Effector memory CD8-positive, alpha-beta T cell (primary cell): Measurements from ENCODE around the gene ARID1B.

ENCODE experiments used
- ATAC-seq: fragments of 150-1000 bp; cut with Tn5 transposase; replicated peaks from 2 replicates; pipeline ENCODE4 v1.10.0; 2021; ENCODE audit warnings: mild to moderate bottlenecking, moderate library complexity
- DNase-seq, 3 experiments: peaks; one replicate each; pipeline ENCODE4 v3.0.0; 2021
- H3K27ac Mint-ChIP-seq, 2 donors: one replicate each; pipeline ENCODE4 v1.8.0; 2022; ENCODE audit warnings: mild to moderate bottlenecking in 2 of 2, mixed read lengths in 2 of 2, moderate library complexity in 2 of 2
- H3K27me3 Mint-ChIP-seq, 2 donors: one replicate each; pipeline ENCODE4 v1.8.0; 2022; ENCODE audit warnings: mixed read lengths in 2 of 2
- H3K36me3 Mint-ChIP-seq: one replicate; pipeline ENCODE4 v1.8.0; 2022; ENCODE audit warnings: mild to moderate bottlenecking, moderate library complexity, mixed read lengths; ENCODE audit not compliant: insufficient read depth
- H3K4me1 Mint-ChIP-seq, 2 donors: one replicate each; pipeline ENCODE4 v1.8.0; 2022; ENCODE audit warnings: low read depth in 2 of 2, mixed read lengths in 2 of 2
- H3K4me3 Mint-ChIP-seq, 2 donors: one replicate each; pipeline ENCODE4 v1.8.0; 2022; ENCODE audit warnings: mild to moderate bottlenecking in 2 of 2, mixed read lengths in 2 of 2, moderate library complexity in 2 of 2
- H3K9me3 Mint-ChIP-seq, 2 donors: one replicate each; pipeline ENCODE4 v1.8.0; 2022; ENCODE audit warnings: mixed read lengths in 2 of 2

The ARID1B gene

DNA sequence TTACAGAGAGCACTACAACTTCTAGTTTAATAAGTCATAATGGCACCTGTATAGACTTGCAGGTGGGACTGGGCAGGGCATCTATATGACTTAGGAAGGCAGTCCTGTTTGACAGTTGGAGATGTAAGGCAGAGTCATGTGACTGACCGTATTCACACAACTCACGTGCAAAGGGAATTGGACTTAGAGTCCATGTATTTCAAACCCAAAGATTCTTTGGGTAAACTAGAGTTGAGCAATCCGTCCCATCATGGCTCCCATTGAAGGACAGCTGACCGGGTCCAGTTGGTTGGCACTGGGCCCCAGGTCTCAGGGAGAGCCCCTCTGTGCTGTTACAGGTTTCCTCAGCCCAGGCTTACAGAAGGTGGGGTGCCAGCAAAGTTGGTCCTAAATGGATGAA lies 121.9 kb downstream of the ARID1B start:
- no peaks in the 10 kb centered on the region for H3K9me3 Mint-ChIP-seq
- H3K27ac Mint-ChIP-seq = peak overlapping the region in 1 of 2 donors; percentile 67
- DNase-seq = no peak
- peaks cover 49 to 52% of the 10 kb centered on the region in 2 donors for H3K4me1 Mint-ChIP-seq
- H3K36me3 Mint-ChIP-seq = peaks cover 10% of the 10 kb centered on the region
- no peaks in the 10 kb centered on the region for H3K27me3 Mint-ChIP-seq
- ATAC-seq = no peak
- H3K4me3 Mint-ChIP-seq = no peak overlapping the region

DNA sequence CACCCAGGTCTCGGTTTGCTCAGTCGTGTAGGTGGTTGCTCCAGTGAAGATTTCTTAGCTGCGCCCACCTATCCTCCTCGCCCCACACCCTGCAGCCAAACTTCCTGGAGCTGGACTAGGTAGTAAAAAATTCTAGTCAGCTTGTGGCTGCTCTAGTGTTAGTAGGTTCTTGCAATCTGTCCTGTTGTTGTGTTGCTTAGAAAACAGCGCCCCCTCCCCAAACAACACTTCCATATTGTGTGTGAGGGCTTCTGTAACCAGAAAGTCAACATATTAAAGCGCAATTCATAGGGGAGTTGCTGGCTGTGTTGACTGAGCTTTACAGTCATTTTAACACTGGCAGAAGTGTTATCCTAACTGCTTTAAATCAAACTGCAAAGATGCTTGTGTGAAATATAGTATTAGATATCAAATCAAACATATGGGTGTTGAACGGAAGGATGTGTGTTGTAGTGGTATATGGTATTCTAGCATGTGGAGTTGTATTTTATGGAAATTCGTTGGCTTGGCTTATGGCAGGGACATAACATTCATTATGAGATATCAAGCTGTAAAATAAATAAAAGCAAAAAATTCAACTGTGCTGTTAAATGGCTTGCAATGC lies 122.5 kb downstream of the ARID1B start:
- Mint-ChIP-seq H3K4me1 (peaks cover 49 to 52% of the 10 kb centered on the region in 2 donors), H3K4me3 (no peak overlapping the region), H3K9me3 (no peaks in the 10 kb centered on the region), H3K36me3 (peaks cover 10% of the 10 kb centered on the region), H3K27ac (peak overlapping the region; percentile 4 to 67), H3K27me3 (no peaks in the 10 kb centered on the region)
- ATAC-seq (no peak), DNase-seq (no peak)

DNA sequence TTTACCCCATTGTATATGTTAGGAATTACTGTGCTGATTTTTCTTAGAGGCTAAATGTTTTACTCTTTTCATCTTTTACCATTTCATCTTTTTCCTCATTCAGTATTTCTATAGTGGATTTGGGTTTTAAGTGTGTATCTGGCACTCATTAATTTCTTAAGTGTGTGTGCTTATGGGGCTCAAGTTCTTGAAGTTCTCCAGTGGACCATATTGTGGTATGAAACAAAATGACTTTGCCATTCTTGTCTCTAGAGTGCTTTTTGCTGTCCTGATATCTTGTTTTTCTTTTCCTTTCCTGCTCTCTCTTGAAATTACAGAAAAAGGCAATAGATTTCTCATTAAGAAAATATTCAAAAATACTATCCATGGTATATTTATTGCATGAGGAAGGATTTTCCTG lies 123.1 kb downstream of the ARID1B start:
- ATAC-seq (no peak), DNase-seq (no peak)
- peaks cover 10% of the 10 kb centered on the region for H3K36me3 Mint-ChIP-seq
- no peak overlapping the region for H3K4me3 Mint-ChIP-seq
- H3K27me3 Mint-ChIP-seq = no peaks in the 10 kb centered on the region
- peaks cover 44 to 45% of the 10 kb centered on the region in 2 donors for H3K4me1 Mint-ChIP-seq
- H3K9me3 Mint-ChIP-seq = no peaks in the 10 kb centered on the region
- H3K27ac Mint-ChIP-seq = peak overlapping the region; percentile 4 to 67

DNA sequence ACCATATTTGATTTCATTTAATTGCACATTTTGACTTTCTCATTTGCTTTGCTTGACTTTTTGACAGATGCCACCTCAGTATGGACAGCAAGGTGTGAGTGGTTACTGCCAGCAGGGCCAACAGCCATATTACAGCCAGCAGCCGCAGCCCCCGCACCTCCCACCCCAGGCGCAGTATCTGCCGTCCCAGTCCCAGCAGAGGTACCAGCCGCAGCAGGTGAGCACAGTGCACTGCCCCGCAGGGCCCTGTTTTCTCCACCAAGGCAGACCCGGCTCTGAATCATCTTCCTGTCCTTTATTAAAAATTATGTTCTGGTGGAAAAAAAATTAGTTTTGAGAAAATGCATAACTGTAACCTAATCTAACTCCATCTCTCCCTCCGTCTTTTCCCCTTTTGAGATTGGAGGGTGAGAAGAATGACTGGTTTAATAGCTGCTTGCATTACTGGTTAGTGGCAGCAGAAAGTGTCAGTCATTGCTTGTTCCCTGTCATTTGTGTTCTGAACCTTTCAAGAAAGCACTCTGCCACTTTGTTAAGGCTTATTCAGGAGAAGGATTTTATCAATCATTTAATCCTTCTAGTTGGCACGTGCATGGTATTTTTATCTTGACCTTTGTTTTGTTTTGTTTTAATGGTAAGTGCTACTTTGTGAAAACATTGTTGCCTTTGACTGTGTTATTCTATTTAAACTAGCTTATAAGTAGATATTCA lies 124.3 kb downstream of the ARID1B start:
- Mint-ChIP-seq H3K4me3 (no peak overlapping the region), H3K4me1 (peaks cover 41 to 50% of the 10 kb centered on the region in 2 donors), H3K27me3 (no peaks in the 10 kb centered on the region), H3K36me3 (peaks cover 13% of the 10 kb centered on the region), H3K9me3 (no peaks in the 10 kb centered on the region), H3K27ac (peak overlapping the region in 1 of 2 donors; percentile 67)
- no peak for DNase-seq
- ATAC-seq = no peak

DNA sequence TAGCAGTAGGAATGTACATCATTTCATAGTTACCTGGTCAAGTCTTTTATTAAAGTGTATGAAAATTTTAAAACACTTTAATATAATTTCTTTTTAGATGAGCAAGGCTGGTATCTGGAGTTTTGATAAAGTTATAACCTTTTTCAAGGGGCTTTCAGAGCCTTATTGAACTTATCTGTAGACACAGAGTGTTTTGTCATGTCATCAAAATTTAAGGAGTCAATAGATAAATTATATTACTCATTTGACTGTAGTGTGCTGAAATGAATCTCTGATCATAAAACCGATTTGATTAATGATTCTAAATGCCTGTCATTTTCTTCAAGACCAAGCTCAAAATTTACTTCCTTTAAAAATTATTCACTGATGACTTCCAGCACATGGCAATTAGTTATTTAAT lies 125.6 kb downstream of the ARID1B start:
- ATAC-seq (no peak), DNase-seq (no peak)
- Mint-ChIP-seq H3K27me3 (no peaks in the 10 kb centered on the region), H3K4me3 (no peak overlapping the region), H3K4me1 (peaks cover 43 to 56% of the 10 kb centered on the region in 2 donors), H3K36me3 (peaks cover 17% of the 10 kb centered on the region), H3K27ac (peak overlapping the region in 1 of 2 donors; percentile 65), H3K9me3 (no peaks in the 10 kb centered on the region)

DNA sequence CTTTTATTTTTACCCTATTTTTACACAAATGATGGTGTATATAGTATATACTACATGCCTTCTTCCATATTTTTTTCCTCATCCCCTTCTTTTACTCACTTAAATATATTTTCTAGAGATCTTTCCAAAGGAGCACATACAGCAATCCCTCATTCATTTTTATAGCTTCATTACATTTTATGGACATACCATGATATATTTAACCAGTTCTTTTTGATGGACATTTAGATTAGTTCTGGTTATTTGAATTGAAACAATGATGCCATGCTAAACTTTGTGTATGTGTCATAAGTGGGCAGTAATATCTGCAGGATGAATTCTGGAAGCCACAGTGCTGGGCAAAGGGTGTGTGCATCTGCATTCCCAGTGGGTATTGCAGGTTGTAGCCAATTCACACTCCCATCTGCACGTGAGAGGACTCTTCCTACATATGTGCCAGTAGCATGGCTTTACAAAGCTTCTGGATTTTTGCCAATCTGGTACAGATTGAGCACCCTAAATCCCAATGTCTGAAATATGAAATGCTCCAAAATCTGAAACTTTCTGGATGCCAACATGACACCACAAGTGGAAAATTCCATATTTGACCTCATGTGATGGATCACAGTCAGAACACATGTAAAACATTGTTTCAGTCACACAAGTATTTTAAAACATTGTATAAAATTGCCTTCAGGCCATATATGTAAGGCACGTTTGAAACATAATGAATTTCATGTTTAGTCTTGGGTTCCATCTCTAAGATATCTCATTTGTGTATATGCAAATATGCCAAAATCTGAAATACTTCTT lies 127.2 kb downstream of the ARID1B start:
- no peaks in the 10 kb centered on the region for H3K9me3 Mint-ChIP-seq
- no peak overlapping the region for H3K4me3 Mint-ChIP-seq
- no peak overlapping the region for H3K27ac Mint-ChIP-seq
- ATAC-seq (no peak), DNase-seq (no peak)
- peaks cover 17% of the 10 kb centered on the region for H3K36me3 Mint-ChIP-seq
- H3K27me3 Mint-ChIP-seq = no peaks in the 10 kb centered on the region
- H3K4me1 Mint-ChIP-seq = peaks cover 27 to 59% of the 10 kb centered on the region in 2 donors

DNA sequence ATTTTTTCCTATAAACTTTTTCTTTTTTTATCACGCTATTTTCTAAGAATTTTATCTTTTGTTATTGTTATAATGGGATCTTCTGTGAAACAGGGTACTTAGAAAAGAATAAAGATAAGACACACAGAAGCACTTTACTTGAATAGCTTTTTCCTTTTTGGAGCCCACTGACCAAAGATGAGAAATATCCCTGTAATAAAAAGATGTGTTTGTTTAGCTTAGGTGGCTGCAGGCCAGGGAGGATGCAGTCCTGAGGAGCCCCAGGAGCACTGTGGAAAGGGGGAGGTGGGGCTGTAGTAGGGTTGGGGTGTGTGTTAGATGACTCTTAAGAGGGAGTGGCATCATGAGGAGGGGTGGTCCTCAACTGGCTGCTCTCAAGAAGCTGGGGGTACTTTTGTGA lies 128.6 kb downstream of the ARID1B start:
- H3K36me3 Mint-ChIP-seq = peaks cover 17% of the 10 kb centered on the region
- no peak for ATAC-seq
- no peaks in the 10 kb centered on the region for H3K9me3 Mint-ChIP-seq
- DNase-seq = no peak
- H3K4me1 Mint-ChIP-seq = peaks cover 28 to 67% of the 10 kb centered on the region in 2 donors
- H3K27ac Mint-ChIP-seq = peak overlapping the region; percentile 42 to 66
- no peaks in the 10 kb centered on the region for H3K27me3 Mint-ChIP-seq
- no peak overlapping the region for H3K4me3 Mint-ChIP-seq

DNA sequence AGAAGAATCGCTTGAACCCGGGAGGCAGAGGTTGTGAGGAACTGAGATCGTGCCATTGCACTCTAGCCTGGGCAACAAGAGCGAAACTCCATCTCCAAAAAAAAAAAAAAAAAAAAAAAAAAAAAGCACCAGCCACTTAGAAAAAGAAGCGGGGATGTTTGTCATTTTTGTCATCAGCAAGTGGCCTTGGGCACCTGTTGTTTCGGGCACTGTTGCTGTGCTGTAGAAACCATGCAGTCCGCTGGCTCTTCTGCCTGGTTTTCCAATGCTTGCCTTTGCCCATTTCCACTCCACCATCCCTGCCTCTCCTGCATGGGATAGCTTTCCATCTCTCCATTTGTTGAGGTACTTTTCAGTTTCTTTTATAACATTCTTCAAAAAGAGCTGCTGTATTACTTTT lies 129.3 kb downstream of the ARID1B start:
- ATAC-seq = no peak
- Mint-ChIP-seq H3K27ac (no peak overlapping the region), H3K4me3 (no peak overlapping the region), H3K4me1 (peaks cover 28 to 65% of the 10 kb centered on the region in 2 donors), H3K36me3 (peaks cover 15% of the 10 kb centered on the region), H3K9me3 (no peaks in the 10 kb centered on the region), H3K27me3 (no peaks in the 10 kb centered on the region)
- no peak for DNase-seq

DNA sequence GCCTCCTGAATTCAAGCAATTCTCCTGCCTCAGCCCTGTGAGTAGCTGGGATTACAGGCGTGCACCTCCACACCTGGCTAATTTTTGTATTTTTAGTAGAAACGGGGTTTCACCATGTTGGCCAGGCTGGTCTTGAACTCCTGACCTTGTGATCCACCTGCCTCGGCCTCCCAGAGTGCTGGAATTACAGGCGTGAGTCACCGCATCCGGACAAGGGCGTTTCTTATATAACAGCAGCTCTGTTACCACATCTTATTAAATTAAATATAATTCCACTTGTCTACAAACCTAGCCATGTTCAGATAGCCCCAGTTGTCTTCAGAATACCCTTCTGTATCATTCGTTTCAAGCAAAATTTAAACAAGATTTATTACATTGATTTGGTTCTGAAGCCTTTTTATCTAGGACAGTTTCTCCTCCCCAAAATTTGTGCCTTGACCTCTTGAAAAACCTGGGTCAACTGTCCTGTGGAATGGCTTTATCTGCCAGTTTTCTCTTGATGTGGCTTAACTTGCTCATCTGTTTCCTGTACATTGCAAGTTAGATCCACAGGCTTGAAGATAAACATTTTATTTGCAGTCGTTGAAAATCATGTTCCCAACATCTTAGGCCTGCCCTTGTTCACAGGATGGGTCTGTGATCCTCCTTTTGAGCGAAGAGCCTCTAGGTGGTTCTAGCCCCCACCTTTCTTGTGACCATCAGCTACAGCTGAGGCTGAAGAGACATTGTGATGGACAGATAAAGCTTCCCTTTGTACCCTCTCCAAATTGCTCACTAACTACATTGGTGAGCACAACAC lies 132.2 kb downstream of the ARID1B start:
- peaks cover 38 to 74% of the 10 kb centered on the region in 2 donors for H3K4me1 Mint-ChIP-seq
- H3K27me3 Mint-ChIP-seq = no peaks in the 10 kb centered on the region
- DNase-seq (no peak), ATAC-seq (no peak)
- peak overlapping the region in 1 of 2 donors; percentile 39 for H3K27ac Mint-ChIP-seq
- H3K9me3 Mint-ChIP-seq = no peaks in the 10 kb centered on the region
- peaks cover 10% of the 10 kb centered on the region for H3K36me3 Mint-ChIP-seq
- peak overlapping the region; percentile 27 to 40 for H3K4me3 Mint-ChIP-seq

DNA sequence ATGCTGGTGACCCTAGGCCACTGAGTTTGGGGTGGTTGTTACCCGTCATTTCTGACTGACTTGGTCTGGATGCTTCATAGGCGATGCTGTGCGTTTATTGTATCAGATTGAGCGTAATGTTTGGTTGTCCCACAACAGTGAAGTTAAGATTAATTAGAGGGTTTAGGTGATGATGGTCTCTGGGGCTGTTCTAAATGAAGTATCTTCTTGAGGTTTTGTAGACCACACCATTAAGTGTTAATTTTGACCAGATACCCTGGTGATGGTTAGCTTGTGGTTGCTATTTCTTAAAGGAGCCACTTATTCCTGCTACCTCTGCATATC lies 132.8 kb downstream of the ARID1B start:
- no peak for DNase-seq
- Mint-ChIP-seq H3K9me3 (no peaks in the 10 kb centered on the region), H3K36me3 (peaks cover 11% of the 10 kb centered on the region), H3K4me3 (no peak overlapping the region), H3K4me1 (peaks cover 42 to 78% of the 10 kb centered on the region in 2 donors), H3K27me3 (no peaks in the 10 kb centered on the region), H3K27ac (peak overlapping the region; percentile 30 to 39)
- ATAC-seq = no peak

DNA sequence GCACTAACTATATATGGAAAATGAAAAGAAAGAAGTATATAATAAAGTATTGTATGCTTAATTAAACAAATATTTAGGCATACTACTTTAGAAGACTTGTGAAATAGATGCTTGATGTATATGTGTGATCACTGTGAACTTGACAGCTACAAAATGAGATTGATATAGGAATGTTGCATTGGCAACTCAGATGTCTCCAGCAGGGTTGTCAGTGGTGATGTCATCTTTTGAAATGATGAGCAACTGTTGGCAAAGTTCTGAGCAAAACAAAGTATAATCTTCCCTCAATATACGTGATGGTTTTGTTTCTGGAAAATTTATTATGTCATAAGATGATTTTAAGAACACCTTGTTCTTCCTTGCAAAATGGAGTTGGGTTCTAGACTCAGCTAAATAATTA lies 133.8 kb downstream of the ARID1B start:
- no peak for DNase-seq
- Mint-ChIP-seq H3K4me3 (no peak overlapping the region), H3K27me3 (no peaks in the 10 kb centered on the region), H3K4me1 (peaks cover 40 to 75% of the 10 kb centered on the region in 2 donors), H3K36me3 (peaks cover 11% of the 10 kb centered on the region), H3K27ac (no peak overlapping the region), H3K9me3 (no peaks in the 10 kb centered on the region)
- ATAC-seq = no peak

DNA sequence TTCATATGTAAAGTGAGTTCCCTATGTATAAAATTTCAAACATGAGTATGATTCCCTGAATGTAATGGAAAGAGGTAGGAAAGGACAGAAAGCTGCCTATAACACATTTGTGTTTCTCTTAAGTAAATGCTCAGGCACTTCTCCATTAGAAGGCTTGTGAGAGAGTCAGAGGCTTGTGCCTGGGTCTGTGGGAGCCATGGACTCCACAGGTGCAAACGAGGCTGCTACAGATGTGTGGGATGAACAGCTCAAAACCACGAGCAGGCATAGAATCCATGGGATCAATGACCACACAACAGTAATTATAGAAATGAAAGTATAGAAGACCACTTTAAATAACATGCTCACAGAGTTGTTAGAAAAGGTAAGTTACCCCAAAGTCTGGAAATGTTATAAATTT lies 134.4 kb downstream of the ARID1B start:
- no peak for ATAC-seq
- no peak for DNase-seq
- H3K4me3 Mint-ChIP-seq = no peak overlapping the region

DNA sequence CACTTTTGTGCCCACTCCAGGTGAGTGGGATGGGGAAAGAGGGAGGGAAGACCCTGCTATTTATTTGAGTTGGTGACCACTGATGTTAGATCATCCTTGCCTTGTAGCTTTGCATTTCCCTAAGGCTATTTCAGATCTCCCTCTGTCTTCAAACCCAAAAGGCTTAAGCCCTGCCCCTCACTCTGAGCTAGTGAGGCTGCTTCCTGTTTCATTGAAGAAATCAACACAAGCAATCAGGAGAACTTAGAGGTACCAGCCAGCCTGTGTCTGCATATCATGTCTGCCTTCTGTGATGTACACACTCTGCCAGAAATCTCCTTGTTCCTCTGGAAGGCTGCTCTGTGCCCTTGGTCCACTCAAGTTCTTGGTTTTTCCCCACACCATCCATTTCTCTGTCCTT lies 135.3 kb downstream of the ARID1B start:
- H3K9me3 Mint-ChIP-seq = no peaks in the 10 kb centered on the region
- peak; percentile 58 for ATAC-seq
- no peak for DNase-seq
- H3K27me3 Mint-ChIP-seq = no peaks in the 10 kb centered on the region
- peaks cover 46 to 78% of the 10 kb centered on the region in 2 donors for H3K4me1 Mint-ChIP-seq
- H3K27ac Mint-ChIP-seq = peak overlapping the region; percentile 15 to 75
- H3K36me3 Mint-ChIP-seq = peaks cover 4% of the 10 kb centered on the region
- no peak overlapping the region for H3K4me3 Mint-ChIP-seq

More for the DNA sequence above, 134.4 kb downstream of the ARID1B start:
- H3K27me3 Mint-ChIP-seq = no peaks in the 10 kb centered on the region
- peaks cover 8% of the 10 kb centered on the region for H3K36me3 Mint-ChIP-seq
- peak overlapping the region in 1 of 2 donors; percentile 15 for H3K27ac Mint-ChIP-seq
- no peaks in the 10 kb centered on the region for H3K9me3 Mint-ChIP-seq
- H3K4me1 Mint-ChIP-seq = peaks cover 42 to 79% of the 10 kb centered on the region in 2 donors
